ENCODE results near the gene KLHDC4.

The KLHDC4 gene

GRCh38 chr16:87762071-87762571 lies 3.7 kb downstream of the KLHDC4 start:
- H3K9me3 ChIP-seq (ENCODE audit: control insufficient read depth in 1 of 2, low read length in 2 of 2): no peaks in the 10 kb centered on the region
- no peaks in the 10 kb centered on the region for H3K27me3 ChIP-seq (ENCODE audit: low read depth, low read length)
- H3K4me3 ChIP-seq (ENCODE audit: low read depth in 1 of 2, low read length in 2 of 2): no peak overlapping the region
- H3K27ac ChIP-seq (ENCODE audit: low read length): no peak overlapping the region
- H3K4me1 ChIP-seq (ENCODE audit: control insufficient read depth in 1 of 2, insufficient read depth in 2 of 2, low read length in 2 of 2): peaks cover 5 to 16% of the 10 kb centered on the region in 2 donors
- H3K36me3 ChIP-seq (ENCODE audit: control insufficient read depth in 1 of 2, insufficient read depth in 2 of 2, low read length in 2 of 2): peaks cover 14 to 44% of the 10 kb centered on the region in 2 donors

GRCh38 chr16:87761060-87761459 lies 4.7 kb downstream of the KLHDC4 start:
- Histone ChIP-seq H3K4me1 (ENCODE audit: control insufficient read depth in 1 of 2, insufficient read depth in 2 of 2, low read length in 2 of 2) (peaks cover 5 to 11% of the 10 kb centered on the region in 2 donors), H3K9me3 (ENCODE audit: control insufficient read depth in 1 of 2, low read length in 2 of 2) (no peaks in the 10 kb centered on the region), H3K27ac (ENCODE audit: low read length) (no peak overlapping the region), H3K4me3 (ENCODE audit: low read depth in 1 of 2, low read length in 2 of 2) (no peak overlapping the region), H3K36me3 (ENCODE audit: control insufficient read depth in 1 of 2, insufficient read depth in 2 of 2, low read length in 2 of 2) (peaks cover 19 to 50% of the 10 kb centered on the region in 2 donors), H3K27me3 (ENCODE audit: low read depth, low read length) (no peaks in the 10 kb centered on the region)

- Histone ChIP-seq H3K27me3 (ENCODE audit: low read depth, low read length) (no peaks in the 10 kb centered on the region), H3K4me3 (ENCODE audit: low read depth in 1 of 2, low read length in 2 of 2) (no peak overlapping the region), H3K27ac (ENCODE audit: low read length) (no peak overlapping the region), H3K4me1 (ENCODE audit: control insufficient read depth in 1 of 2, insufficient read depth in 2 of 2, low read length in 2 of 2) (no peaks in the 10 kb centered on the region), H3K9me3 (ENCODE audit: control insufficient read depth in 1 of 2, low read length in 2 of 2) (no peaks in the 10 kb centered on the region), H3K36me3 (ENCODE audit: control insufficient read depth in 1 of 2, insufficient read depth in 2 of 2, low read length in 2 of 2) (peaks cover 32 to 64% of the 10 kb centered on the region in 2 donors)
Measured at GRCh38 chr16:87757841-87758426, 7.9 kb downstream of the KLHDC4 start.

- H3K4me1 ChIP-seq (ENCODE audit: control insufficient read depth in 1 of 2, insufficient read depth in 2 of 2, low read length in 2 of 2): no peaks in the 10 kb centered on the region
- peaks cover 40 to 70% of the 10 kb centered on the region in 2 donors for H3K36me3 ChIP-seq (ENCODE audit: control insufficient read depth in 1 of 2, insufficient read depth in 2 of 2, low read length in 2 of 2)
- no peak overlapping the region for H3K4me3 ChIP-seq (ENCODE audit: low read depth in 1 of 2, low read length in 2 of 2)
Measured at GRCh38 chr16:87754535-87754934, 11.3 kb downstream of the KLHDC4 start.

GRCh38 chr16:87747626-87748414 lies 18.0 kb downstream of the KLHDC4 start:
- no peak overlapping the region for H3K27ac ChIP-seq (ENCODE audit: low read length)
- no peaks in the 10 kb centered on the region for H3K4me1 ChIP-seq (ENCODE audit: control insufficient read depth in 1 of 2, insufficient read depth in 2 of 2, low read length in 2 of 2)
- H3K9me3 ChIP-seq (ENCODE audit: control insufficient read depth in 1 of 2, low read length in 2 of 2): no peaks in the 10 kb centered on the region
- peaks cover 41 to 78% of the 10 kb centered on the region in 2 donors for H3K36me3 ChIP-seq (ENCODE audit: control insufficient read depth in 1 of 2, insufficient read depth in 2 of 2, low read length in 2 of 2)
- no peaks in the 10 kb centered on the region for H3K27me3 ChIP-seq (ENCODE audit: low read depth, low read length)
- H3K4me3 ChIP-seq (ENCODE audit: low read depth in 1 of 2, low read length in 2 of 2): no peak overlapping the region

More at GRCh38 chr16:87754535-87754934, 11.3 kb downstream of the KLHDC4 start:
- H3K27ac ChIP-seq (ENCODE audit: low read length): no peak overlapping the region
- H3K27me3 ChIP-seq (ENCODE audit: low read depth, low read length): no peaks in the 10 kb centered on the region
- H3K9me3 ChIP-seq (ENCODE audit: control insufficient read depth in 1 of 2, low read length in 2 of 2): no peaks in the 10 kb centered on the region

GRCh38 chr16:87746178-87746577 lies 19.6 kb downstream of the KLHDC4 start:
- no peaks in the 10 kb centered on the region for H3K27me3 ChIP-seq (ENCODE audit: low read depth, low read length)
- no peak overlapping the region for H3K27ac ChIP-seq (ENCODE audit: low read length)
- peaks cover 43 to 81% of the 10 kb centered on the region in 2 donors for H3K36me3 ChIP-seq (ENCODE audit: control insufficient read depth in 1 of 2, insufficient read depth in 2 of 2, low read length in 2 of 2)
- H3K4me1 ChIP-seq (ENCODE audit: control insufficient read depth in 1 of 2, insufficient read depth in 2 of 2, low read length in 2 of 2): peaks cover 0 to 3% of the 10 kb centered on the region in 2 donors
- H3K9me3 ChIP-seq (ENCODE audit: control insufficient read depth in 1 of 2, low read length in 2 of 2): no peaks in the 10 kb centered on the region
- no peak overlapping the region for H3K4me3 ChIP-seq (ENCODE audit: low read depth in 1 of 2, low read length in 2 of 2)

GRCh38 chr16:87744750-87745514 lies 20.9 kb downstream of the KLHDC4 start:
- no peak overlapping the region for H3K4me3 ChIP-seq (ENCODE audit: low read depth in 1 of 2, low read length in 2 of 2)
- H3K27me3 ChIP-seq (ENCODE audit: low read depth, low read length): no peaks in the 10 kb centered on the region
- H3K4me1 ChIP-seq (ENCODE audit: control insufficient read depth in 1 of 2, insufficient read depth in 2 of 2, low read length in 2 of 2): peaks cover 0 to 9% of the 10 kb centered on the region in 2 donors
- H3K9me3 ChIP-seq (ENCODE audit: control insufficient read depth in 1 of 2, low read length in 2 of 2): no peaks in the 10 kb centered on the region
- peaks cover 34 to 80% of the 10 kb centered on the region in 2 donors for H3K36me3 ChIP-seq (ENCODE audit: control insufficient read depth in 1 of 2, insufficient read depth in 2 of 2, low read length in 2 of 2)
- H3K27ac ChIP-seq (ENCODE audit: low read length): no peak overlapping the region

- peaks cover 0 to 10% of the 10 kb centered on the region in 2 donors for H3K4me1 ChIP-seq (ENCODE audit: control insufficient read depth in 1 of 2, insufficient read depth in 2 of 2, low read length in 2 of 2)
- H3K27me3 ChIP-seq (ENCODE audit: low read depth, low read length): no peaks in the 10 kb centered on the region
- no peaks in the 10 kb centered on the region for H3K9me3 ChIP-seq (ENCODE audit: control insufficient read depth in 1 of 2, low read length in 2 of 2)
- H3K27ac ChIP-seq (ENCODE audit: low read length): no peak overlapping the region
- H3K36me3 ChIP-seq (ENCODE audit: control insufficient read depth in 1 of 2, insufficient read depth in 2 of 2, low read length in 2 of 2): peaks cover 19 to 65% of the 10 kb centered on the region in 2 donors
- no peak overlapping the region for H3K4me3 ChIP-seq (ENCODE audit: low read depth in 1 of 2, low read length in 2 of 2)
Measured at GRCh38 chr16:87742781-87743490, 22.9 kb downstream of the KLHDC4 start.

GRCh38 chr16:87741700-87742415 lies 23.9 kb downstream of the KLHDC4 start:
- Histone ChIP-seq H3K4me3 (ENCODE audit: low read depth in 1 of 2, low read length in 2 of 2) (no peak overlapping the region), H3K9me3 (ENCODE audit: control insufficient read depth in 1 of 2, low read length in 2 of 2) (no peaks in the 10 kb centered on the region), H3K36me3 (ENCODE audit: control insufficient read depth in 1 of 2, insufficient read depth in 2 of 2, low read length in 2 of 2) (peaks cover 10 to 60% of the 10 kb centered on the region in 2 donors), H3K27me3 (ENCODE audit: low read depth, low read length) (no peaks in the 10 kb centered on the region), H3K4me1 (ENCODE audit: control insufficient read depth in 1 of 2, insufficient read depth in 2 of 2, low read length in 2 of 2) (peaks cover 0 to 10% of the 10 kb centered on the region in 2 donors), H3K27ac (ENCODE audit: low read length) (no peak overlapping the region)

- Histone ChIP-seq H3K27ac (ENCODE audit: low read length) (no peak overlapping the region), H3K36me3 (ENCODE audit: control insufficient read depth in 1 of 2, insufficient read depth in 2 of 2, low read length in 2 of 2) (peaks cover 2 to 60% of the 10 kb centered on the region in 2 donors), H3K27me3 (ENCODE audit: low read depth, low read length) (no peaks in the 10 kb centered on the region), H3K4me1 (ENCODE audit: control insufficient read depth in 1 of 2, insufficient read depth in 2 of 2, low read length in 2 of 2) (peaks cover 0 to 10% of the 10 kb centered on the region in 2 donors), H3K9me3 (ENCODE audit: control insufficient read depth in 1 of 2, low read length in 2 of 2) (no peaks in the 10 kb centered on the region), H3K4me3 (ENCODE audit: low read depth in 1 of 2, low read length in 2 of 2) (no peak overlapping the region)
Measured at GRCh38 chr16:87740909-87741424, 24.8 kb downstream of the KLHDC4 start.
